H9 (cell line): ENCODE measurements around the gene COMMD10. TPM values are rescaled to one million over a fixed set of nuclear protein-coding genes. Genes with fewer than 3 reads are reported as not detected.

ENCODE experiments used
- DNase-seq: peaks from one replicate; pipeline ENCODE4 v3.0.0-alpha.2; 2017
- H2AFZ ChIP-seq: one replicate; pipeline ENCODE4 v1.6.1; 2013; ENCODE audit warnings: mild to moderate bottlenecking, low read length, control low read depth, moderate library complexity
- H2AK5ac ChIP-seq: 2 replicates; pipeline ENCODE4 v1.6.1; 2013; ENCODE audit warnings: low read length, control low read depth, mixed read lengths; ENCODE audit not compliant: insufficient read length
- H2BK120ac ChIP-seq: one replicate; pipeline ENCODE4 v1.6.1; 2013; ENCODE audit warnings: low read depth, mild to moderate bottlenecking, low read length, control low read depth, inconsistent platforms; ENCODE audit not compliant: poor library complexity, severe bottlenecking
- H2BK12ac ChIP-seq: 2 replicates; pipeline ENCODE4 v1.6.1; 2013; ENCODE audit warnings: low read length, control low read depth, mixed read lengths, low read depth; ENCODE audit not compliant: insufficient read length
- H2BK15ac ChIP-seq: 2 replicates; pipeline ENCODE4 v1.6.1; 2013; ENCODE audit warnings: low read depth, low read length, control low read depth
- H2BK20ac ChIP-seq: one replicate; pipeline ENCODE4 v1.6.1; 2013; ENCODE audit warnings: low read depth, mild to moderate bottlenecking, low read length, control low read depth, inconsistent platforms; ENCODE audit not compliant: poor library complexity, severe bottlenecking
- H2BK5ac ChIP-seq: 2 replicates; pipeline ENCODE4 v1.6.1; 2013; ENCODE audit warnings: low read length, control low read depth, mixed read lengths; ENCODE audit not compliant: insufficient read length
- H3K14ac ChIP-seq: 2 replicates; pipeline ENCODE4 v1.6.1; 2013; ENCODE audit warnings: low read length, control low read depth; ENCODE audit not compliant: insufficient read depth
- H3K18ac ChIP-seq: 2 replicates; pipeline ENCODE4 v1.6.1; 2013; ENCODE audit warnings: low read depth, mild to moderate bottlenecking, mixed read lengths, low read length, control low read depth; ENCODE audit not compliant: insufficient read length
- H3K23ac ChIP-seq: 2 replicates; pipeline ENCODE4 v1.6.1; 2013; ENCODE audit warnings: low read length, control low read depth, mixed read lengths, low read depth; ENCODE audit not compliant: insufficient read length
- H3K23me2 ChIP-seq: 2 replicates; pipeline ENCODE4 v1.6.1; 2013; ENCODE audit warnings: low read depth, mild to moderate bottlenecking, mixed read lengths, low read length, control low read depth; ENCODE audit not compliant: insufficient read length, poor library complexity, severe bottlenecking
- H3K27ac ChIP-seq: 2 replicates; pipeline ENCODE4 v1.5.1; 2013; ENCODE audit warnings: low read length, control low read depth, mixed read lengths, low read depth; ENCODE audit not compliant: insufficient read length
- H3K27me3 ChIP-seq: 2 replicates; pipeline ENCODE4 v1.6.1; 2013; ENCODE audit warnings: low read length, control low read depth, inconsistent platforms; ENCODE audit not compliant: insufficient read depth
- H3K4ac ChIP-seq: 2 replicates; pipeline ENCODE4 v1.6.1; 2013; ENCODE audit warnings: low read depth, mild to moderate bottlenecking, control low read depth, inconsistent platforms, low read length, moderate library complexity
- H3K4me1 ChIP-seq: 2 replicates; pipeline ENCODE4 v1.6.1; 2013; ENCODE audit warnings: low read length, control low read depth, inconsistent platforms; ENCODE audit not compliant: insufficient read depth
- H3K4me2 ChIP-seq: 2 replicates; pipeline ENCODE4 v1.6.1; 2013; ENCODE audit warnings: low read length, control low read depth, mixed read lengths; ENCODE audit not compliant: insufficient read length, insufficient read depth
- H3K56ac ChIP-seq: 2 replicates; pipeline ENCODE4 v1.6.1; 2013; ENCODE audit warnings: low read depth, mild to moderate bottlenecking, mixed read lengths, low read length, control low read depth; ENCODE audit not compliant: insufficient read length
- H3K79me1 ChIP-seq: 2 replicates; pipeline ENCODE4 v1.6.1; 2013; ENCODE audit warnings: low read depth, mild to moderate bottlenecking, moderate library complexity, low read length, control low read depth, inconsistent platforms; ENCODE audit not compliant: insufficient read depth, poor library complexity, severe bottlenecking
- H3K79me2 ChIP-seq: 2 replicates; pipeline ENCODE4 v1.6.1; 2013; ENCODE audit warnings: low read length, control low read depth, inconsistent platforms; ENCODE audit not compliant: insufficient read depth
- H3K9ac ChIP-seq: 2 replicates; pipeline ENCODE4 v1.6.1; 2013; ENCODE audit warnings: low read length, control low read depth, mixed read lengths; ENCODE audit not compliant: insufficient read length; ENCODE audit errors: extremely low read depth
- H3K9me3 ChIP-seq: one replicate; pipeline ENCODE4 v1.6.1; 2013; ENCODE audit warnings: low read depth, low read length, inconsistent platforms; ENCODE audit not compliant: control insufficient read depth
- H3T11ph ChIP-seq: one replicate; pipeline ENCODE4 v1.6.1; 2013; ENCODE audit warnings: mild to moderate bottlenecking, low read length, control low read depth, inconsistent platforms
- H4K20me1 ChIP-seq: one replicate; pipeline ENCODE4 v1.6.1; 2013; ENCODE audit not compliant: control insufficient read depth, insufficient read length, insufficient read depth
- H4K5ac ChIP-seq: 2 replicates; pipeline ENCODE4 v1.6.1; 2013; ENCODE audit warnings: low read depth, mild to moderate bottlenecking, mixed read lengths, low read length, control low read depth; ENCODE audit not compliant: insufficient read length
- H4K8ac ChIP-seq: replicated peaks from 2 replicates; pipeline ENCODE4 v1.6.1; 2013; ENCODE audit warnings: low read length, control low read depth, mixed read lengths, low read depth; ENCODE audit not compliant: insufficient read length
- H4K91ac ChIP-seq: 2 replicates; pipeline ENCODE4 v1.6.1; 2013; ENCODE audit warnings: low read depth, mild to moderate bottlenecking, moderate library complexity, mixed read lengths, low read length, control low read depth; ENCODE audit not compliant: insufficient read length
- H3K27ac Mint-ChIP-seq, 3 experiments: 2 replicates in 2 of 3; 3 replicates in 1 of 3; pipeline ENCODE4 v1.8.0; 2020 to 2021; ENCODE audit warnings: mixed read lengths in 3 of 3, mild to moderate bottlenecking in 1 of 3, moderate library complexity in 1 of 3
- H3K27me3 Mint-ChIP-seq: 2 replicates; pipeline ENCODE4 v1.8.0; 2021; ENCODE audit warnings: low read depth, mild to moderate bottlenecking, moderate library complexity, mixed read lengths
- H3K36me3 Mint-ChIP-seq, 3 experiments: 2 replicates in 2 of 3; 3 replicates in 1 of 3; pipeline ENCODE4 v1.8.0; 2020 to 2021; ENCODE audit warnings: low read depth in 3 of 3, mixed read lengths in 3 of 3; ENCODE audit not compliant: insufficient read depth in 1 of 3
- H3K4me1 Mint-ChIP-seq, 2 experiments: 2 replicates each; pipeline ENCODE4 v1.8.0; 2020; ENCODE audit warnings: mixed read lengths in 2 of 2
- H3K4me3 Mint-ChIP-seq, 2 experiments: 2 replicates in 1 of 2; 3 replicates in 1 of 2; pipeline ENCODE4 v1.8.0; 2020 to 2021; ENCODE audit warnings: mild to moderate bottlenecking in 2 of 2, mixed read lengths in 2 of 2, moderate library complexity in 1 of 2
- H3K9me3 Mint-ChIP-seq, 2 experiments: 2 replicates in 1 of 2; 3 replicates in 1 of 2; pipeline ENCODE4 v1.8.0; 2020; ENCODE audit warnings: mild to moderate bottlenecking in 2 of 2, mixed read lengths in 2 of 2, moderate library complexity in 1 of 2
- WGBS: extraction: QIAGEN DNeasy Blood & Tissue Kit; methylation state at CpG from one replicate; pipeline ENCODE4 v1.1.7; 2013; ENCODE audit warnings: missing lambda C conversion rate, low lambda C conversion rate, mixed read lengths; ENCODE audit not compliant: insufficient read length; ENCODE audit errors: extremely low coverage; 5-methylcytosine and 5-hydroxymethylcytosine counted together
- total RNA-seq: library from RNA; stranded (reverse); gene quantifications from 2 replicates; pipeline ENCODE4 v1.2.1, GENCODE V29; 2021
- TF ChIP-seq, protein P1 (sequence below): fragments of 200-600 bp; sonication (generic); conservative IDR thresholded peaks from 3 replicates; pipeline ENCODE4 v1.8.0; 2021; ENCODE audit warnings: antibody characterized with exemption, mild to moderate bottlenecking

Gene COMMD10
- total RNA-seq, 1 experiment from 2014 or later: 33.9 TPM

DNA sequence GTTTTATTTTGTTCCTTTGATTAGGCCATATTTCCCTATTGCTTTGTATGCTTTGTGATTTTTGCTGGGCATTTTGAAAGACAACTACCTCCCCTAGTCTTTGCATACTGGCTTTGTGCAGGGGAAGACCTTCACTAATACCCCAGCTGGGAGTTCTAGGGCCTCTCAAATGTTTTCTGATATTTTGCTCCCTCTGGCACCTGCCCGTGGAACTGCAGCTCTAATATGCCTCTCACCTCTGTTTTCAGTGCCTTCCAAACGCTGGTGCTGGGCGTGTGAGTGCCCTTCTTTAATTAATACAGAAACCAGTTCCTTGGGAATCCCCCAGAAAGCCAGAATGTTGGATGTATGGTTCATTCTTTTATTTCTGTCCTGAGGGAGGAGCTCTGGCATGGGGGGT is 204.5 kb downstream of the COMMD10 start:
- Histone ChIP-seq H3K4ac (no peak overlapping the region), H2AK5ac (no peak overlapping the region), H4K8ac (no peak overlapping the region), H3K27me3 (no peaks in the 10 kb centered on the region), H3K23me2 (no peaks in the 10 kb centered on the region), H3K23ac (no peak overlapping the region), H4K20me1 (no peaks in the 10 kb centered on the region), H3K56ac (no peak overlapping the region), H3K79me1 (no peaks in the 10 kb centered on the region), H2BK20ac (no peak overlapping the region), H2BK5ac (no peak overlapping the region), H2BK12ac (no peak overlapping the region), H2BK120ac (no peak overlapping the region), H4K91ac (no peak overlapping the region), H3K9ac (no peak overlapping the region), H3K4me1 (no peaks in the 10 kb centered on the region; the same call in 1 of the 2 replicates), H3K27ac (no peak overlapping the region), H3K14ac (no peak overlapping the region), H3T11ph (no peak overlapping the region), H2BK15ac (no peak overlapping the region), H3K9me3 (no peaks in the 10 kb centered on the region), H3K79me2 (no peaks in the 10 kb centered on the region), H3K4me2 (no peak overlapping the region), H3K18ac (no peak overlapping the region), H2AFZ (no peak overlapping the region), H4K5ac (no peak overlapping the region)
- WGBS: no CpG with 5 or more reads among the region's 3 CpGs
- no peaks in the 10 kb centered on the region for H3K27me3 Mint-ChIP-seq
- peak; percentile 64 for DNase-seq
- H3K4me3 Mint-ChIP-seq: no peak overlapping the region
- H3K27ac Mint-ChIP-seq: peak overlapping the region; percentile 24 to 76 (median 58); a peak in 1 of 7 replicates
- TF ChIP-seq, protein P1, sequence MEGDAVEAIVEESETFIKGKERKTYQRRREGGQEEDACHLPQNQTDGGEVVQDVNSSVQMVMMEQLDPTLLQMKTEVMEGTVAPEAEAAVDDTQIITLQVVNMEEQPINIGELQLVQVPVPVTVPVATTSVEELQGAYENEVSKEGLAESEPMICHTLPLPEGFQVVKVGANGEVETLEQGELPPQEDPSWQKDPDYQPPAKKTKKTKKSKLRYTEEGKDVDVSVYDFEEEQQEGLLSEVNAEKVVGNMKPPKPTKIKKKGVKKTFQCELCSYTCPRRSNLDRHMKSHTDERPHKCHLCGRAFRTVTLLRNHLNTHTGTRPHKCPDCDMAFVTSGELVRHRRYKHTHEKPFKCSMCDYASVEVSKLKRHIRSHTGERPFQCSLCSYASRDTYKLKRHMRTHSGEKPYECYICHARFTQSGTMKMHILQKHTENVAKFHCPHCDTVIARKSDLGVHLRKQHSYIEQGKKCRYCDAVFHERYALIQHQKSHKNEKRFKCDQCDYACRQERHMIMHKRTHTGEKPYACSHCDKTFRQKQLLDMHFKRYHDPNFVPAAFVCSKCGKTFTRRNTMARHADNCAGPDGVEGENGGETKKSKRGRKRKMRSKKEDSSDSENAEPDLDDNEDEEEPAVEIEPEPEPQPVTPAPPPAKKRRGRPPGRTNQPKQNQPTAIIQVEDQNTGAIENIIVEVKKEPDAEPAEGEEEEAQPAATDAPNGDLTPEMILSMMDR: peak; percentile 77
- peaks cover 7 to 10% of the 10 kb centered on the region in 2 experiments for H3K4me1 Mint-ChIP-seq
- peaks cover 1 to 11% (median 2%) of the 10 kb centered on the region in 3 experiments; a peak in 5 of 7 replicates for H3K36me3 Mint-ChIP-seq
- peaks cover 4 to 10% of the 10 kb centered on the region in 2 experiments for H3K9me3 Mint-ChIP-seq
